Testis (tissue), 3 donors: ENCODE measurements around the gene PIP5K1B. TPM values are rescaled to one million over a fixed set of nuclear protein-coding genes. Genes with fewer than 3 reads are reported as not detected.

Experiments used
- DNase-seq: peaks from one replicate; pipeline ENCODE4 v3.0.0-alpha.2; 2019
- H3K27ac ChIP-seq, 2 donors: fragments of 200-600 bp; sonication (generic); one replicate each; pipeline ENCODE4 v1.5.1; 2019
- H3K27me3 ChIP-seq: fragments of 200-600 bp; sonication (generic); one replicate; pipeline ENCODE4 v1.5.1; 2019
- H3K36me3 ChIP-seq: fragments of 200-600 bp; sonication (generic); one replicate; pipeline ENCODE4 v1.5.1; 2017; ENCODE audit warnings: low read depth; ENCODE audit errors: missing control alignments
- H3K4me1 ChIP-seq: fragments of 200-600 bp; sonication (generic); one replicate; pipeline ENCODE4 v1.5.1; 2019
- H3K4me3 ChIP-seq, 2 donors: fragments of 200-600 bp; sonication (generic); one replicate each; pipeline ENCODE4 v1.5.1; 2017 to 2019
- H3K9me3 ChIP-seq: fragments of 200-600 bp; sonication (generic); one replicate; pipeline ENCODE4 v1.5.1; 2017
- POLR2A ChIP-seq: fragments of 450-650 bp; IDR thresholded peaks from one replicate; pipeline ENCODE4 v1.6.1; 2017; ENCODE audit warnings: antibody characterized with exemption, mild to moderate bottlenecking, moderate library complexity
- WGBS, 2 donors: methylation state at CpG; one replicate each; pipeline ENCODE4 v1.1.5; 2018; 5-methylcytosine and 5-hydroxymethylcytosine counted together
- intact Hi-C: fragments of 100-400 bp; cut with DNase I; formaldehyde crosslinking; loops from one replicate; pipeline ENCODE4 v1.15.1; 2023; ENCODE audit warnings: low total_unique reads
- polyA plus RNA-seq: library from polyadenylated mRNA; stranded (reverse); fragments of 350-450 nt; fragmentation: Illumina TruSeq; extraction: RNeasy Lipid Tissue Mini Kit (QIAGEN cat#74804); gene quantifications from one replicate; pipeline ENCODE4 v1.2.3, GENCODE V29; 2014; ENCODE audit warnings: low read depth, low replicate concordance; ENCODE audit not compliant: insufficient read depth
- total RNA-seq, 2 donors: library from RNA; depleted of rRNA; stranded (reverse); fragments of >200 nt; gene quantifications; one replicate each; pipeline ENCODE4 v1.2.3, GENCODE V29; 2016
- TF ChIP-seq, protein P1 (sequence below), 3 experiments: fragments of 450-650 bp in 2 of 3; fragments of 200-600 bp in 1 of 3; sonication (generic) in 1 of 3; IDR thresholded peaks; one replicate each; pipeline ENCODE4 v1.5.1; 2016 to 2019; ENCODE audit warnings: antibody characterized with exemption in 3 of 3, mild to moderate bottlenecking in 2 of 3, moderate library complexity in 1 of 3

The PIP5K1B gene
- total and polyA plus RNA-seq, 3 donors from 2014 or later, result 53.6 to 70.5 (median 66.9) TPM

DNA sequence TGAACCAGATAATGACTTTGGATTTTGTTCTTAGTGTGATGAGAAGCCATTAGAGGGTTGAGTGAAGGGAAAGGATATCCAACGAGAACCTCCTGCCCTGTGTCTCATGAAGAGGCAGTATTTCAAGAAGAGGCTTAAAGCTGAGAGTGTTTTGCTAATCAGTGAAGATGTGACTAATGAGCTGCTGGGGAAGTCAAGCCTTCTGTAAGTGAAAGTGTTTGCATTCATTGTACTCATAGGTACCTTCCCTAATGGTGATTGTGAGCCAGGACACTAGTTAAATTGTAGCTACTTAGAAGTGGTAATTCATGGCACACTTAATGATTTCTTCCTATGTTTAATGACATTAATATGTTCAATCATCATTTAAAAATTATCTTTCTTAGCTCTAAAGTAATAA lies 23.7 kb downstream of the PIP5K1B start:
- intact Hi-C loops, result no loop called here
- WGBS, 2 donors, result 89% methylated on average over 1 of the region's 1 CpG
- H3K36me3 ChIP-seq, result no peaks in the 10 kb centered on the region
- no peaks in the 10 kb centered on the region for H3K4me1 ChIP-seq
- no peaks in the 10 kb centered on the region for H3K9me3 ChIP-seq
- DNase-seq, result no peak
- no peak overlapping the region for H3K4me3 ChIP-seq
- TF ChIP-seq, protein P1, sequence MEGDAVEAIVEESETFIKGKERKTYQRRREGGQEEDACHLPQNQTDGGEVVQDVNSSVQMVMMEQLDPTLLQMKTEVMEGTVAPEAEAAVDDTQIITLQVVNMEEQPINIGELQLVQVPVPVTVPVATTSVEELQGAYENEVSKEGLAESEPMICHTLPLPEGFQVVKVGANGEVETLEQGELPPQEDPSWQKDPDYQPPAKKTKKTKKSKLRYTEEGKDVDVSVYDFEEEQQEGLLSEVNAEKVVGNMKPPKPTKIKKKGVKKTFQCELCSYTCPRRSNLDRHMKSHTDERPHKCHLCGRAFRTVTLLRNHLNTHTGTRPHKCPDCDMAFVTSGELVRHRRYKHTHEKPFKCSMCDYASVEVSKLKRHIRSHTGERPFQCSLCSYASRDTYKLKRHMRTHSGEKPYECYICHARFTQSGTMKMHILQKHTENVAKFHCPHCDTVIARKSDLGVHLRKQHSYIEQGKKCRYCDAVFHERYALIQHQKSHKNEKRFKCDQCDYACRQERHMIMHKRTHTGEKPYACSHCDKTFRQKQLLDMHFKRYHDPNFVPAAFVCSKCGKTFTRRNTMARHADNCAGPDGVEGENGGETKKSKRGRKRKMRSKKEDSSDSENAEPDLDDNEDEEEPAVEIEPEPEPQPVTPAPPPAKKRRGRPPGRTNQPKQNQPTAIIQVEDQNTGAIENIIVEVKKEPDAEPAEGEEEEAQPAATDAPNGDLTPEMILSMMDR (IDR thresholded peaks at IDR 0.05), result no peak
- TF ChIP-seq POLR2A, result no peak
- H3K27ac ChIP-seq, result no peak overlapping the region
- H3K27me3 ChIP-seq, result no peaks in the 10 kb centered on the region

DNA sequence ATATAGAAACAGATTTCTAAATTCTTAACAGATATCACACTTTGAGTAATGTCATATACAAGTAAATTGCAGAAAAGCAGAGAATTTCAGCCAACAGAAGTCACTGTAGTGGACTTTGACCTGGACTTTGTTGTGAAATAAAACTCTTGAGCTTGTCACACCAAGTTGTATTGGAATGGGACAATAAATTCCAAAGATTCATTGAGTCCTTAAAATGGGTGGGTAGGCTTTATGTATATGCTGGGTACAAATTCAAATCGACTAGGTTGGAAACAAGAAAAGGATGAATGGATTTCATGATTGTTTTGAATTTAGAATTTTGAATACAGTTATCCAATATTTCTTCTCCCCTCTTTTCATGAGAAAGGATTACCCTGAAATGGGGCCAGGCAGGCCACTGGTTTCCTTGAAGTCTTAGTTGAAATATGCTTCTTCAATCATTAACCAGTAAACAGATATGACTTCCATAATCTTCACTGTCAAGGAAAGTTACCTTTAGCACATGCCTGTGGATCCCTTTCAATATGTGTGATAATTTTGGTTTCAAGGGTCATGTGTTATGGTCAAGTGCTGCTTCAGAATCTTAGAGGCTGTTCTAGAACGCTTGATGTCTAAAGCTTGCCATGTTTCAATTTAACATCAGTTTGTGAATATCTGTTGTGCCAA lies 25.7 kb downstream of the PIP5K1B start:
- Histone ChIP-seq H3K36me3 (no peaks in the 10 kb centered on the region), H3K27ac (no peak overlapping the region), H3K4me3 (no peak overlapping the region), H3K9me3 (no peaks in the 10 kb centered on the region), H3K4me1 (no peaks in the 10 kb centered on the region), H3K27me3 (no peaks in the 10 kb centered on the region)
- TF ChIP-seq POLR2A, result no peak
- TF ChIP-seq, protein P1 (IDR thresholded peaks at IDR 0.05), result no peak
- intact Hi-C loops, result no loop called here
- WGBS, 2 donors, result 77 to 88% methylated on average over 2 of the region's 2 CpGs
- no peak for DNase-seq

DNA sequence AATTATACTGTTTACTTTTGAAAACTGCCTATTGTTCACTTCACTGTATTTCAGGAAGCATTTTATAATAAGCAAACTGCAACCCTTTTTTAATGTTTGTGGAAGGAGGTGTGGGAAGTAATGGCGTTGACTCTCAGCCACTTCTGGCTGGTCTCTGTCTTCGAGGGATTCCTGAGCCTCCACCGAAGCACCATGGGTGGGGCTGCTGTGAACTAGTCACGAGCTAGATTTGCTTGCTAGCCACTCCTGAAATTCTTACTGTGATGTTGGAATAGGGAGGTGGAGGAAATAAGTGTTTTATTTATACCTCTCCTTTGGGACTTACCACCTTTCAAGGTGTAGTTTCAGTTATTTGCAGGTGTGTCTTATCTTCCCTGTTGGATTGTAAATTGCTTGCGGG lies 26.8 kb downstream of the PIP5K1B start:
- Histone ChIP-seq H3K4me3 (no peak overlapping the region), H3K27ac (no peak overlapping the region), H3K9me3 (no peaks in the 10 kb centered on the region), H3K27me3 (no peaks in the 10 kb centered on the region), H3K4me1 (no peaks in the 10 kb centered on the region), H3K36me3 (no peaks in the 10 kb centered on the region)
- TF ChIP-seq, protein P1 (IDR thresholded peaks at IDR 0.05), result no peak
- TF ChIP-seq POLR2A, result no peak
- DNase-seq, result no peak
- WGBS, 2 donors, result 81 to 87% methylated on average over 5 of the region's 5 CpGs
- intact Hi-C loops, result no loop called here

DNA sequence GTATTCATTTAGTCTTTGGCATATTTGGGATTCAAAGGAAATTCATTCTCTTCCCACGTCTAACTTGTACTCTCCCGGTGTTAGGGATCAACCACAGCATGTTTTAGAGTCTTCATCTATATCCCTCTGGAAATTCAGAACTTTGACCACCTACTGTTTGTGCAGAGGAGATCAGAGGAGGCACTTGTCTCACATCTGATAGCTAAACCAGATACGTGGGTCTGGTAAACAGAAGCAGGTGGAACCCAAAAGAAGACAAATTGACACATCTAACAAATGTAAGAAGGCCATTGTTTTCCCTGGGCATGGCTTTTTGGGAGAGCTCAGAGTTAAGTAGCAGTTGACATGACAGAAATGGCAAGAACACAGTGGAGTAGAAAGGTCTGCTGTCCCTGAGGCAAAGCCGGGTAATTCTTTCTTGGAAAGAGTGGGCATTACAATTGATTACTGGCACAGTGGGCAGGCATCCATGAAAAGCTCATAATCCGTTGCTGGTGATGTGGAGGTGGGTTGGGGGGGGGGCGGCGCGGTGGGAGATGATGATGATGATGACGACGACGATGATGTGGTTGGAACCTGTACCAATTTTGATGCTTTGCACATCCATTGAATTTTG lies 27.5 kb downstream of the PIP5K1B start:
- no peaks in the 10 kb centered on the region for H3K4me1 ChIP-seq
- H3K4me3 ChIP-seq, result no peak overlapping the region
- H3K9me3 ChIP-seq, result no peaks in the 10 kb centered on the region
- H3K36me3 ChIP-seq, result no peaks in the 10 kb centered on the region
- no peak for TF ChIP-seq POLR2A
- TF ChIP-seq, protein P1 (IDR thresholded peaks at IDR 0.05), result no peak
- no peak for DNase-seq
- H3K27ac ChIP-seq, result no peak overlapping the region
- intact Hi-C loops, result no loop called here
- no peaks in the 10 kb centered on the region for H3K27me3 ChIP-seq
- WGBS, 2 donors, result 87 to 89% methylated on average over 11 of the region's 11 CpGs

DNA sequence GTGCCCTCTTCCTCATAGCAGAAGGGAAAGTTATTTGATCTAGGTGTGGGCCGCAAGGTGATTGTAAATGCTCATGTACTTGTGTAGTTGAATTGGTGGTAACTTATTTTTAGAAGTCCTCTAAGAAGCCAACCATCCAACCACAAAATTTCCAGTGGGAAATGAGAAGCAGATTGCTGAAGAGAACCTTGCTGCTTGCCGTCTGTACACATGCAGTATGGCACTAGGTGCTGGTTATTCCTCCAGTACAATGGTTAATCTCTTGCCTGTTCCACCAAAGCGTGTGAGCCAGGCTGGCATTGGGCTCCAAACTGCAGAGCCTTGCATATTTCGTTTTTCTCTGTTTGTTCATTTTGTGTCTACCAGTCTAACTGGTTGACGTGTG lies 28.0 kb downstream of the PIP5K1B start:
- no peaks in the 10 kb centered on the region for H3K4me1 ChIP-seq
- intact Hi-C loops, result no loop called here
- H3K27ac ChIP-seq, result no peak overlapping the region
- WGBS, 2 donors, result 74 to 91% methylated on average over 5 of the region's 5 CpGs
- no peak for TF ChIP-seq POLR2A
- TF ChIP-seq, protein P1 (IDR thresholded peaks at IDR 0.05), result no peak
- no peaks in the 10 kb centered on the region for H3K36me3 ChIP-seq
- no peak overlapping the region for H3K4me3 ChIP-seq
- DNase-seq, result no peak
- no peaks in the 10 kb centered on the region for H3K9me3 ChIP-seq
- no peaks in the 10 kb centered on the region for H3K27me3 ChIP-seq
